ENCODE results near the gene MAGEF1.

MAGEF1 gene

DNA sequence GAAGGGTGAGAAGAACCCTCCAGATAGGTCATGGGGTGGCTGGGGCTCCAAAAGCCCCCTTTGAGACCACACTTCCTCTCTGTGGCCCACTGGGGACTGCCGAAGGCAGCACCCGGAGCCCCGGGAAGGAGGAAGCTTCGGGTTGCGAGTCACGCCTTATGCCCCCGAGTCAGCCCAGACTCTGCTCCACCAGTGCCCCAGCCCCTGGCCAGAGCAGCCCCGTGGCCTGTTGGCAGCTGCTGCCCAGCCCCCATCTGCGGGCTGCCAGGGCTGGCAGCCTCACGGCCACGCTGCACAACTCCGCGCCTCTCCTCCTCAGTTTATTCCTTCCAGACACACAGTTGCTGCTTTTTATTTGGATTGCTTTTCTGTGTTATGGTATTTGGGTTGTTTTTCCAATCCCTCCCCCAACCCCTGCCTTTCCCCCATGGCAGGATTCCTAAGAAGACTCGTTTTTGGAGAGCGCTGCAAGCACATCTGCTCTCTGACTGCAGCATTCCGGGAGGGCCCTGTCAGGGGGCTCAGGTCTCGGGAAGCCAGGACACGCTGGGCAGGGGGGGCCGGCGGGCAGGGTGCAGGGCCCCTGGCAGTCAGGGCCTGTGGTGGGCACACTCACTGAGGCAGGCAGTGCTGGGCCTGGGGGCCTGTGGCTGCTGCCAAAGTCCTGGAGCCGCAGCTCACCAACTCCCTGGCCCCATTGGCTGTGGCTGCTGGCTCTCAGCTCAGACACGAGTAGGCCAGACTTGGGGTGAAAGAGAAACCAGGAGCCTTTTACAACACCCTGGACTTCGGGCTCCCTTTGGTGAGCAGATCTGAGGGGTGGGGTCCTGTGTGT, 20.2 kb downstream of the MAGEF1 start:
- no peak for DNase-seq (ENCODE audit: low read depth in 2 of 2, low spot score in 1 of 2)

DNA sequence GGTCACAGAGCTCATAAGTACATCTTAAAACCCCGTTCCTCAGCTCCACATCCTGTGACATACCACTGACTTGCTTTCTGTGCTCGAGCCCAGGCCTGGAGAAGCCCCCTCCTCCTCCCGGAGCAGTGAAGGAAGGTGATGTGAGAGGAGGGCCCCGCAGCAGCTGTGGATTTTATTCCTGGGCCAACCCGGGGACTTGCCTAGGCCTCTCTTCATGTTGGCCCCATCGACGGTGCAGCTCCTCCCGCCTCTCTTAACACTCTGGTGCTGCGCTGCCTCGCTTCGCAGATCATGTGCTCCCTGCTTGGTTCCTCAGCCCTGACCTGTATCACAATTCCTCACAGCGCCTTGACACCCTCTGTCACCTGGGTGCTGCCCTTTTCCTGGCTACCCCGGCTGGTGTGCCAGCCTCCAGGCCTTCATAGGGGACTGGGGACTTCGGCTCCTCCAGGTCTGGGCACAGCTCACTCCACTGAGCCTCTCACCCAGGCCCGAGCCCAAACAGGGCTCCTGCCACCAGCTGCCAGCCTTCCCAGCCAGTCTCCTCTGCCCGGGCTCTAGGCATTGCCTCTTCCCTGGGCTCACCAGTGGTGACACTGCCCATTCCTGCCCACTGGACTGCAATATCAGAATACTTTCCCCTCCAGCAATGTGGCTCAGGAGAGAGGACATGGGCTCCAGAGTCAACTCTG, 21.5 kb downstream of the MAGEF1 start:
- DNase-seq (ENCODE audit: low read depth in 2 of 2, low spot score in 1 of 2), result no peak

DNA sequence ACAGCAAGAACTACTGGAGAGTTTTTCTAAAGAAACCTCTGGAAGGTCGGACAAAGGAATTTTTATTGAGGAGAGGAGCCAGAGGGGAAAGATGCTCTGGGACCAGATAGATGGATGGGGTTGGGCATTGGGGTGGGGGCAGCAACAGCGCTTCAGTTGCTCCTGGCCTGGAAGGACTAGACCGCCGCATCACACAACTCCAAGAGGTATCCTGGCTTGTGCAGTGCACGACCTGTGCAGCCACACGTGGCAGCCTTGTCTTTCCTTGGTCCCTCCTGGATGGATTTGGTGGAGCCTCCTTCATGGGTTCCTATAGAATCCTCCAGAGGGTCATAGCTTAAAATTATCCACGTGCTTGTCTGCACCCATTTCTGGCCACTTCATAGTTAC, 23.0 kb downstream of the MAGEF1 start:
- no peak for DNase-seq (ENCODE audit: low read depth in 2 of 2, low spot score in 1 of 2)

DNA sequence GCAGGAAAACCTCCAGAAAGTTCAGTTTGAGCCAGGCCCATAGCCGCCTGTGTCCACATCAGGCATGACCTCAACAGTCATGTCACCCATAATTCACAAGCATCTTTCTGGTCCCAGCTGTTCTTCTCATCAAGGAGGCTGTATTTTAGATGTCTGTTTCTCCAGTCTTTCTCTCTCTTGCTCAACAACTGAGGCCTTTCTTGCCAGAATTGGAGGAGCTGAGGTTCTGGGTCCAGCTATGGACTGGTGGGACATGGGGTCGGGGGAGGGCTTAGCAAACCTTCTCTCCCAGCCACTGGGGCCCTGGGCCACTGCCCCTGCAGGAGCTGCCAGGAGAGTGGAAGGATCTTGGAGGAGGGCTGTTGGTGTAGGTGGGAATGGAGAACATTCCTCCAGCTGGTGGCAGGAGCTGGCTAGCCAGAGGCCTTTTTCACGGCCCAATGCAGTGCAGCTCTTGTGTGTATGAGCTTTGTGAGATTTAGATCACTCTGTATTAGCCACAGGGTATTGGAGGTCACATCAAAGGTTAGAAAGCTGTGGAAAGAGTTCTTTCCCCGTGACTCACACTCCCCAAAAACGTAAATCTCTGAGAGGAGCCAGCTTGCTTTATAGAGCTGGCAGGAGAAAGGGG, 23.5 kb downstream of the MAGEF1 start:
- no peak for DNase-seq (ENCODE audit: low read depth in 2 of 2, low spot score in 1 of 2)

DNA sequence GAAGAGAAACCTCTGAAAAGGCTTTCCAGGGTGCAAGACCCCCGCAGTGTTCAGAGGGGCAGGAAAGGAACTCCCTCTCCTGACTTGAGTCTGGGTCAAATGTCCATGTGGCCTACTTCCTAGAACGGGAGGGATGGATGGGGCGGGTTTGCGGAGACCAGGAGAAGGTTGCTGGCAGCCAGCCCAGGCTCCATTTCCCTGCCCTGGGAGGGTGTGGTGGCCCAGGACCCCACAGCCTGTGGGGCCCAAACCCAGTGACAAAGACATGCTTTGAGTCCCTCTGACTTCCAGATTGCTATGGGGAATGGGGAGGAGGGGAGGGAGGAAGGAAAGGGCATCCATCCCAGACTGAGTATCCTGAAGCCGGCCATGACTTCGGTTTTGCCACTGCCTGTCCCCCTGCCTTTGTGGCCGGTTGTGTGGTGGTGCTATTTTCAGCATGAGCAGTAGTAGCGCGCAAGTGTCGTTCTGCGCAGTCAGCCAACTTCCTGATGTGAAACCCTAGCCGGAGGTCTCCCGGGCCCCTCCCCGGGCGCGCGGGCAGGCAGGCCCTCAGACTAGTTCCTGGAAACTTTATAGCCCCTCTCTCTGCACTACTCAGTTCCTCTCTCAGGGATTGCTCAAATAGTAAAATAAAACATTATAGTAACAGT, 24.4 kb downstream of the MAGEF1 start:
- DNase-seq (ENCODE audit: low read depth in 2 of 2, low spot score in 1 of 2), result no peak

DNA sequence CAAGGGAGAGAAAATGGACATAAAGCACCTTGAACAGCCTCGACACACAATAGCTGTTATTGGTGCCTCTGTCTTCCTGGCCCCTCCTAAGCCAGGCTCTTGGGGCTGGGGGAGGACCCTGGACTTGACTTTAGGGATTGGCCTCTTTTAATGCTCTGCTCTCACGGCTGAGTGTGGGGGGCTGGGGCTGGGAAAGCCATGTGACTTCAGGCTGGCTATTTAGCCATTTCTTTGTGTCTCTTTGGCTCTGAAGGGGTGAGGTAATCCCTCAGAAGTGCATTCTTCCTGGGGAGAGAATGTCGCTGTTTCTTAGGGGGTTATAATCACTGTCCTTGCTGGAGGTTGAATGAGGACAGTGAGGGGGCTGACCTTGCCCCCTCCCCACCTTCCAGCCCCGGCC, 26.2 kb downstream of the MAGEF1 start:
- DNase-seq (ENCODE audit: low read depth in 2 of 2, low spot score in 1 of 2), result no peak

DNA sequence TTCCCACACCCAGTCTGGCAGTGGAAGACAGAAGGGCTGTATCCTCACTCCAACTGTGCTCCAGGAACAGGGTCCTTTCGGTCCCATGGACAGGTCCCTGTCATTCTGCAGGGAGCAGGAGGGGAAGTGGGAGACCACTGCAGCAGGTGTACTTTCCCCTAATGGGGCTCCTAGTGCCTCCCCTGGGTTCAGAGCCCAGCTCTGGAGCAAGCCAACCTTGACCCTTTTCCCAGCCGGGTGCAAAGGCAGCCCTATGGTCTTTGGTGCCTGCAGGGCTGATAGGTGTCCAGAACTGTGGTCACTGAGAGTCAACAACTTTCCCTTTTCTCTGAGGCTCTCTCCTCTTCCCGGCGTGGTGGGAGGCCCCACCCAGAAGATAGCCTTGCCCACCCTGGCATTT, 26.8 kb downstream of the MAGEF1 start:
- no peak for DNase-seq (ENCODE audit: low read depth in 2 of 2, low spot score in 1 of 2)

DNA sequence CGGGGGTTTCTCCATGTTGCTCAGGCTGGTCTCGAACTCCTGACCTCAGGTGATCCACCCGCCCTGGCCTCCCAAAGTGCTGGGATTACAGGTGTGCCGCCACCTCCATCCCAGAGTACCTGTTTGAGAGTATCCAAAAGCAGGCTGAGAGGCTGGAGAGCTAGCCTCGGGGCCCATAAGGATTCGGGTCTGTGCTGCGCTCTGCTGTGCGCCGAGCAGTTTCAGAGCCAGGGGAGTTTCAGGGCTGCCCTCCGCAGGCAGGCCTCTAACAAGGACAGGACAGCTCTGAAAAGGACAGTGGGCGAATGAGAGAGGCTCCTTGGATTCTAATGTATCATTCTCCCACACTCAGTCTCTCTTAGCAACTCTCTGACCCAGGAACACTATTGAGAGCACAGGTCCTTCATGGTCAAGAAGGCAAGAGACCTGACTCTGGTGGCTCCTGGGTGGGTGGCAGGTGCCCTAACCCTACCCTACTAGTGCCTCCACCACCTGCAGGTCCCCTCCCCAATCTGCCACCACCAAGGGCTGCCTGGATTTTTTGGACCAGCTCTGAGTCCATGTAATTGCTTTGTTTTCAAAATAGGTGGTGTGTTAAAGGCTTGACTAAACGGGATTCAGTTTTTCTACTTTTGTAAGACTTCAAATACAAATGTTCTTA, 27.8 kb downstream of the MAGEF1 start:
- no peak for DNase-seq (ENCODE audit: low read depth in 2 of 2, low spot score in 1 of 2)

DNA sequence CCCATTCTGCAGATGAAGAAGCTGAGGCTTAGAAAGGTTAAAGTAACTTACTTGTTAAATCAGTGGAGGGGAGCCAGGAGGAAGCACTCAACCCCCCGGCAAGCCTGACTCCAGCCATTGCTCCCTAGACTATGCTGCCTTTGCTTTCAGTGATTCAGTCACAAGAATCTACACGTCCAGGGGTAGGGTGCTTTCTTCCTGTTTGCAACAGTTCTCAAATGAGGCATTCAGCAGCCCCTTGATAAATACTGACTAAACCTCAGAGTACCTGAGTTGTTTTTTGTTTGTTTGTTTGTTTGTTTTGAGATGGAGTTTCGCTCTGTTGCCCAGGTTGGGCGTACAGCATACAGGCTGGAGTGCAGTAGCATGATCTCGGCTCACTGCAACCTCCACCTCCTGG, 28.6 kb downstream of the MAGEF1 start:
- no peak for DNase-seq (ENCODE audit: low read depth in 2 of 2, low spot score in 1 of 2)

DNA sequence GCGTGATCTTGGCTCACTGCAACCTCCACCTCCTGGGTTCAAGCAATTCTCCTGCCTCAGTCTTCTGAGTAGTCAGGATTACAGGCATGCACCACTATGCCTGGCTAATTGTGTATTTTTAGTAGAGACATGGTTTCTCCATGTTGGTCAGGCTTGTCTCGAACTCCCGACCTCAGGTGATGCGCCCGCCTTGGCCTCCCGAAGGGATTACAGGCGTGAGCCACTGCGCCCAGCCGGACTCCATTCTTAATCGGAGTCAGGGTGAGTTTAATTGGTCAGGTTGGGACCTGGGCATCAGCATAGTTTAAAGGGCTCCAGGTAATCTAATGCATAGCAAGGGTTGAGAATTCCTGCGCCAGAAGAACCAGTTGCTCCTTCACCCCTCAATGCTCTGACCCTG, 29.2 kb downstream of the MAGEF1 start:
- DNase-seq (ENCODE audit: low read depth in 2 of 2, low spot score in 1 of 2), result no peak

DNA sequence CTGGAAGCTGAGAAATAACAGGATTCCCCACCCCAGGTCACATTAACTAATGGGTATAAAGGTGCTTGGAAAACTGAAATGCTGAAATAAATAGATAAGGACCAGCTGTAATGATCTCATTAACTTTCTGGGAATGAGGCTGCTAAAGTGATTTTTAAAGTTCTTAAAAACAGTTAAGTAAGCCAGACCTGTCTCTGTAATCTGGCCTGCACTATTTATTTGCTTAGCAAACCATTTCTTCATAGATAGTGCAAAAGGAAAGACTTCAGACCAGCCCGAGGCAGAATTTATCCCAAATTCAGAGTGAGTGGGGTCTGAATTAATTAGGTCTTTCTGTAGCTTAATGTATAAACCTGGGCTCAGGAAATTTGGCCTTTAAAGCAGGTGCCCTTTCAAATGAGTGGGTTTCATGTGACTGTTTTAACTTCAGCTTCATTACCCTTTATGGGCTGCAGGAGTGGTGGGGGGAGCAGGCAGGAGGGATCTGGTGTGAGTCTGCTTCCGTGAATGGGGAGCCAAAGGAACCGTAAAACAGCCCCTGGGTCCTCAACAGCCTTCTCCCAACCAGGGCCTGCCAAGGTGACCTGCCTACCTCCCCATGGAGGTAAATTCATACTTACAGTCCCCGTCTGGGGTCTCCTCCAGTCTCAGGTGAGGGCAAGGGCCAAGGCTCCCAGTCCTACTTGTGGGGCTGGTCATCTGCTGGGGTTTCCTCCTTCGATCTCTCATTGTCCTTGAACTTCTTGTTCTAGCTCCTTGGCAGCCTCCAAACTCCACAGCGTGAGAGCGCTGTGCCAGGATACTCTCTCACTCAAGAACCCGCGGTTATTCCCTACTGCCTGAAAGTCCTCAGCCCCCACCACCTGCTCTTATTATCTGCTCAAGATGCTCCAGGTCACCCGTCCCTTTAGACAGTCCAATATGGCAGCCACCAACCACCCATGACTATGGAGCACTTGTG, 31.2 kb downstream of the MAGEF1 start:
- DNase-seq (ENCODE audit: low read depth in 2 of 2, low spot score in 1 of 2), result no peak

DNA sequence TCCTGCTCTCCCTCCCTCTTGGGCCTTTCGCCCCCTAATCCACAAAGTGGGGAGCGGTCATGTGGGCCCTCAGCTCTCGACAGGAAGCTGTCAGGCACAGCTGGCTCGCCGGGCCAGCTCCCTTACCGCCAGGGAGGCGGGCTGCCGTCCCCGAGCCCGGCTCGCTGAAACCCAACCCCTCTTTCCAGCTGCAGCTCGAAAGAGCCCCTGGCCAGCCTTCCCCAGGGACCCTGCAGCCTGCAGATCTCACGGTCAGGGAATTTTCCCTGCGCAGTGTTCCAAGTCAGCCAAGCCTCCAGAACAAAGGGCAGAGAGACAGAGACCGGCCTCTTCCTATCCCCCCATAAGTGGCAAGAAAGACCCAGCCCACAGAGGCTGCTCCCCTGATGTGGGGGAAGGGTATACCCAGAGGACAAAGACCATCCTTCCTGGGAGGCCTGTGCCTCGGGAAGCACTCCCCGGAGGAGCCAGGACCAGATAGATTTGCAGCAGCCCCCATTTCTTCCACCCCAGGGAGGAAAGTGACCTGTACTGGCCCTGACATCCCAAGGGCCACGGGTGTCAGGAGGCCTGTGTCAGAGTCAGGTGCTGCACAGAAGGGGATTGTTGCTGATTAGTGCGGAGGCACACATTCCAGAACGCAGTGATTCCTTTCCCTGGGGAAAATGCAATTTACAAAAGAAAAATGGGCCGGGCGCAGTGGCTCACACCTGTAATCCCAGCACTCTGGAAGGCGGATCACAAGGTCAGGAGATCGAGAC, 32.6 kb downstream of the MAGEF1 start:
- no peak for DNase-seq (ENCODE audit: low read depth in 2 of 2, low spot score in 1 of 2)

DNA sequence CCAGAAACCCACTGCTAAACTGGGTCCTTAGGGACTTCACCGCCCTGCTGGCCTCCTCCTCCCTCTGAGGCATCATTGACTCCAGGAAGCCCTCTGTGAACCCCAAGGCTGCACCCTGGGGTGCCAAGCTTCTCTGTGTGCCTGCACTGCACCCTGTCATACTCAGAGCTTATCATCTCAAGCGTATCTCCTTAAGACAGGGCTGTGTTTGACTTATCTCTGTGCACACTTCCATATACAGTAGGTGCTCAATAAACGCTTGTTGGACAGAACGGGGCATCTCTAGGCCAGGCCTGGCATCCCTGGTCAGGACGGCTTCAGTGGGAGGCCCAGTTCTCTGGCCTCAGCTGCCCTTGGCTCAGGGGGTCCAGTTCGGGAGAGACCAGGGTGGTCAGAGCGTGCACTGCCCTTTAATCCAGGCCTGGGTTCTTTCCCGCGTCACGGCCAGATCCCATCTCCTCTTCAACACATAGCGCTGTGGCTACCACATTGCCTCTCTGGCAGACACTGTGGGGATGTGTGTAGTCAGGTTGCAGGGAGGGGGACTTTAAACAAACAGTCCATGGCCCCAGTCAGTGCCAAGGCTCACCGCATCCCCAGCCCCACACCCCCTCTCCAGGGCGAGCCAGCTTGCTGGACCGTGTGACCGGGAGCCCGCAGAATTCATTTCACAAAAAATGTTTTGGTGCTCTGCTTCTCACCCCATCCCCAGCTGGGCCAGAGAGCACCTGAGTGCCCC, 33.4 kb downstream of the MAGEF1 start:
- DNase-seq (ENCODE audit: low read depth in 2 of 2, low spot score in 1 of 2), result no peak

DNA sequence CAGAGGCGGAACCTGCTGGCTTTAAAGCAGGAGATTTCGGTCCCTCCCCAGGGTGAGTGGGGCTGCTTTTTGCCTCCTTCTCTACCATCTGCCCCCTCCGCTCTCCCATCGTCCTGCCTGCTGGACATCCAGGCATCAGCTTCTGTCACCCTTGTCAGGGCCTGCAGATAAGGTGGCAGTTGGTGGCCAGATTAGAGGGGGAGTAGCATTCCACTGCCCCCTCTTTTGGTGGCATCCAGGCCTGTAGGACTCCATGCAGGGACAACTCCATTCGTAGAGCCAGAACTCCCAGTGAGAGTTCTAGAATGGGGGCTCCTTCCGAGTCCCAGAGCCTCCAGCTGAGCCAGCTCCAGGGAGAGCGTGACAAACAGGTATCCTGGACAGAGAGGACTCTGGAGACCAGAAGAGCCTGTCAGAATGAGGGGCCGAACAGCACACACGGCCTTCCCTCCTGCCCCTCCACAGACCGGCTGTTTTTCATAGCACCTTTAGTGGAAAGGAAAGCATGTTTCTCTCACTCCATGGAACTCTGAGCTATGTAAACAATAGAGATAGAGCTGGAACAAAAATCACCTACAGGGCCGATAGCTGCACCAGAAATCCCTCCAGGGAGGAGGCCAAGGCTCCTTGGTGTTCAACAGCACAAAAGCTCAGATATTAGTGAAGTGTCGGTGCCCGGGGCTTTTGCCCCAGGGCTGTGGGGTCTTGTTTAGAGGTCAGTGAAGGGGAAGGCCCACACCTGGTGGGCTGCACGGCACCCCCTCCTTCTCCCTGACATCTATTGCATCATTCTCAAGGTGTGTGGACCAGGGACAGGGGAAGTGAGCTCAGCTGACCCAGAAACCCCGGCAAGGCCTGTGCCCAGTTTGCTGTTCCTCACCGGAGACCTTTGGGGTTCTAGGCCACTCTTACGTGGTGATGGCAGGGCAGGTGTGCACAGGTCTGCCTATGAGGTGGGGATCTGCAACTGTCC, 34.2 kb downstream of the MAGEF1 start:
- DNase-seq (ENCODE audit: low read depth in 2 of 2, low spot score in 1 of 2), result no peak

DNA sequence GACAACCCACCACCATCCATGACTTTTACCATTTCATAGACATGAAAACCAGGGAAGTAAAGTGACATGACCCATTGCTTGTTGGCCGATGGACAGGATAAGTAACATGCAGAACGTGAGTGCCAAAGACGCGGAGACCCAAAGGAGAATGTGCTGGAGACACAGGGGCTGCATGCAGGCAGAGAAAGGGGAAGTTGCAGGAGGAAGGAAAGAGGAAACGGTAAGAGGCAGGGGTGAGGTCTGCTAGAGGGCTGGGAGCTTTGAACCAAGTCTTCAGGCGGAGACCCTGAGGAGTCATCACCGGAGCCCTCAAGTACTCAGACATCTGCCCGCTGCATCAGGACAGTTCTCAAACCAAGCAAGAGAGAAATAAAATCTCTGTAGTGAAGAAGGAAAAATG, 34.9 kb downstream of the MAGEF1 start:
- DNase-seq (ENCODE audit: low read depth in 2 of 2, low spot score in 1 of 2), result no peak

DNA sequence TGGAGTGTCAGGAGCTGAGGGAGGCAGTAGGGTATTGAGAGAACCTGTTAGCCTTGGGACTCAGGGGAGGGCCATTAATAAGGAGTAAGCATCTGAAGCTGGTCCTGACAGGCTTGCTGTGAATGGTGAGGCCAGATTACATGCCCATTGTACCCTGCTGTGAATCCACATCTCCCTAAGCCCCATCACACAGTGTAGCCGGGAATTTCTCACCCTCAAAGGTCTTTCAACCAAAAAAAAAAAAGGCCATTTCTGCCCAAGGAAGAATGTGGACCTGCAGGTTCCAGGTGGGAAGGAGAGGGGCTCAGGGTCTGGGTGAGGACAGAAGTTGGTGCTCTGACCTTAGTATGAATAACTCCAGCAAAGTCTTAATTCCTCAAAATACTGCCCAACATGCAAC, 37.2 kb downstream of the MAGEF1 start:
- no peak for DNase-seq (ENCODE audit: low read depth in 2 of 2, low spot score in 1 of 2)
